ENCODE results near the gene GMDS.

The GMDS gene

DNA sequence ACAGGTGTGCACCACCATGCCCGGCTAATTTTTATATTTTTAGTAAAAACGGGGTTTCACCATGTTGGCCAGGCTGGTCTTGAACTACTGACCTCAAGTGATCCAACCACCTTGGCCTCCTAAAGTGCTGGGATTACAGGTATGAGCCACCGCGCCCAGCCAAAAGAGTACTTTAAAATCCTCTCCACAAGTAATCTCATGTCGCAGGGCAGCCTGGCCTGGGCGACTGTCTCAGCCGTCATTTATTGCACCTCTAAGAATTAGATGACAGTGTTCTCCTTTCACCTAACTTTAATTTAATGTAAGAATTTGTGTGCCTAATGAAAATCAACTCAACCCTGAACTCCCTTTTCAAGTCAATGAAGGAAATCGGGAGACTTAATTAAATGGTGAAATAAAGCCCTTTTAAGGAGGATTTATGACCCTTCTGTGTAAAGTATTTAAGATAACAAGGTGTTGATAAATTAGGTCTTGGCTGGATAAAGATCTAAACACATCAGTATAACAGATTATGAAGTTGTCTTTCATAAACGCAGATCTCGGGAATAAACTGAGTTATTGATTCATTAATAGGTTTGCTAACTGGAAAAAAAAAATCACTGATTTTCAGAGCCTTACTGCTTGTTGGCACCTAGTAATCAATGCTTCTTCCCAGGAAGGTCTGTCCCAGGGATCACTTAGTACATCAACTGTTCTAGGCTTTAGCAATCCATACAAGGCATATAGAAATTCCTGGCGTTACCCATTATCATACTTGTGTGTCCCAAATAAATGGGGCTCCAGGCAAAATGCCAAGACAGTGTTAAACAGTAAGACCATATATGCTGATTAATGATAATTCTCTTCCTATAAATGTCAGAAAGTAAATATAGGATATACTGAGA is 209.3 kb downstream of the GMDS start:
- DNase-seq (ENCODE audit: low read depth): no peak

DNA sequence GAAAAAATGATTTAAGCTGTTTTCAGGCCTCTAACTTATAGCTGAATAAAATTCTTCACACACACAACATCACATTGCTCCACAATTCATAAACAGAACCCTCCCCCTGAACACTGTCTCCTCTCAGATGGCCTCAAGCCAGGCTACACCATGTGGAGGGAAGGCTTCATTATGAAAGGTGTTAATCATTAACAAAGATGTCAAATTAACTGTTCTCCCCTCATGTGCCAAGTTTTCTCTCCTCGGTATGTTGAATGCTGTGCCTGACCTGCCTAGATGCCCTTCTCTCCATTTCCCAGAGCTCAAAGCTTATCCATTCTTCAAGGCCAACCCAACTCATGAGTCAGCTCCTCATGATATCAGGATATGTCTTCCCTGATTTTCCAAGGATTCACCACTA is 210.4 kb downstream of the GMDS start:
- no peak for DNase-seq (ENCODE audit: low read depth)

DNA sequence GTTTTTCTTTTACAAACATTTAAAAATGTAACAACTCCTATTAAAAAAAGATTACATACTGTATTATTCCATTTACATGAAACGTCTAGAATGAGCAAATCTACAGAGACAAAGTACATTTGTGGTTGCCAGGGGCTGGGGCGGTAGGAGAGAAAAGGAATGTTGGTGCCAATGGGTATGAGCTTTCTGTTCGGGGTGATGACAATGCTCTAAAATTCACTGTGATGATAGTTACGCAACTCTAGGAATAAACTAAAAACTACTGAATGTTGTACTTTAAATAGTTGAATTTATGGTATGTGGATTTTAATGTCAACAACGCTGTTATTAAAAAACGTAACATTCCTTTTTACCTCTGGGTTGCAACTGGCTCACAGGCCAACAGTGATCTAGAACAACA is 211.1 kb downstream of the GMDS start:
- DNase-seq (ENCODE audit: low read depth): no peak

DNA sequence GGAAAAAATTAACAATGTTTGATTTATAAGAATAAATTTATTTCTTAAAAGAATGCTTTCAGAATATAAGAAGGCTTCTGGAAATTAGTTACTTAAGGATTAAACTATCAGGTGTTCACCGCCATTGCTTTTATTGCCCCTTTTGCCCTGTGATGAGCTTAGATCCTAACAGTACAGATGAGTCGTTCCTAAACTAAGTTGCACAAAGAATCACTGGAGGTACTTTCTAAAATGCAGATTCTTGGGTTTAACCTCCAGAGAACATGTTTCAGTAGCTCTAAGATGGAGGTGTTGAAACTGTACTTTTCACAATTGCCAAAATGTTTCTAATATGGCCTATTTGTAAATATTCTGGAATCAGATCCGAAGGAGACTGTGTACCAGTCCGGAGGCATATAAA is 211.9 kb downstream of the GMDS start:
- DNase-seq (ENCODE audit: low read depth): no peak

DNA sequence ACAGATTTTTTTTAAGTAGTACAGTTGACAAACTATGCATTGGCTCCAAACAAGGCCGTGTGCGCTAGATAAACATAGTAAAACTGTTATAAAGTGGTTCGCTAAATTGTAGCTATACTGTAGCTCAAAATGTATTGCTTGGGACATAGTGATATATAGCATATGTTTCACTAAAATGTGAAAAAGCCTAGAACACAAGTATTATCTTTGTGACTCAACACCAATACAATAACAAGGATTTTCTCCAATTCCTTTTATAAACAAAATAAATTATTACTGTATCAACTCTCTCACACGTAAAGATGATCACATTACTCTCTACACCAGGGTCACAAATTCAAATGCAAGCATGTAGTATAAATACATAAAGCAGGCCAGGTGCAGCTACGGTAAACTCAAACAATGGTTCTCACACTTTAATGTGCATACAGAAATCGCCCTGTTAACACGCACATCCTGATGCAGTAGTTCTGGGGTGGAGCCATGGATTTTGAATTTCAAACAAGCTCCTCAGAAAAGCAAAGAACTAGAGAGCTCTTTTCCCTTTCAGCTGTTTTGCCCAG is 214.6 kb downstream of the GMDS start:
- no peak for DNase-seq (ENCODE audit: low read depth)

DNA sequence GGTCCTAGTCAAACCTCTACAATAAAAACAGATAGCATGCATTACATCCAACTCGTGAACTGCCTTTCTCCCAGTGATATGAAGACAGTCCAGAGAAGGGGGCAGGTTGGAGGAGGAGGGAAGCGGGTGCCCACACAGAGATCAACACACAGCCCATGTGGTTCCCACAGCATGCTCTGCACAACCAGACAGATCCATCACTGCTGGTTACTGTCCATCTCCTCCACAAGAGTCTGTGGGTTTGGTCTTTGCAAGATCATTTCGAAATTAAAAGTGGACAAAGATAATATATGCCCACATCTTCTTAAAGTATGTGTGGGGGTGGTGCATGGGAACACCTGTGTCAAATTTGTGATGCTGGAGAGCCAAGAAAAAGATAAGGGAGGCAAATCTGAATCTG is 215.5 kb downstream of the GMDS start:
- no peak for DNase-seq (ENCODE audit: low read depth)

DNA sequence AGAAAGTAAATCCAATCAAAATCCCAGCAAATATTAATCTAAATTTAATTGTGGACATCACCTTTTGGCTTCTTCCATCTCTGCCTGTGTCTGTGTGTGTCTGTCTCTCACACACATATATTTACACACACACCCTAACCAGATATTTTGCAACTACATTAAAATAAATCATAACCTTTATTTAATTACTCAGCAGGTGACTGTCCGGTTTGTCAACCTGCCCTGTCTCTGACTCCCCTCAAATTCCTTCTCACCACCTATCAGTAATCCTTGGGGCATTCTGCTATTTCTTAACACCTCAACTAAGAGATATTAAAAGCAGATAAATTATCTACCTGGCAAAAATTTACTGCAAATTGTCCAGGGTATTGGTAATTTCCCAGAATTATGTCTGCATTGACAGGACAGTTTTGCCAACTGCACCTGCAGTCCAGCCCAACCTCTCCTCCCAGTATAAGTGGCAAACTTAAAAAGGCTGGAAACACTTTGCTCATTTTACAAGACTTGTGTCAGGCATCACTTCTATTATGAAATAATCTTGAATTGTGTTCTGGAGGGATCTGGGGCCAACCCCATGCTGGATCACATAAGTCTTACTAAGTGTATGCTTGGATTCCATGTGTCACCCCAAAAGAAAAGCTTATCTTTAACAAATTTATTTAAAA is 216.1 kb downstream of the GMDS start:
- no peak for DNase-seq (ENCODE audit: low read depth)

DNA sequence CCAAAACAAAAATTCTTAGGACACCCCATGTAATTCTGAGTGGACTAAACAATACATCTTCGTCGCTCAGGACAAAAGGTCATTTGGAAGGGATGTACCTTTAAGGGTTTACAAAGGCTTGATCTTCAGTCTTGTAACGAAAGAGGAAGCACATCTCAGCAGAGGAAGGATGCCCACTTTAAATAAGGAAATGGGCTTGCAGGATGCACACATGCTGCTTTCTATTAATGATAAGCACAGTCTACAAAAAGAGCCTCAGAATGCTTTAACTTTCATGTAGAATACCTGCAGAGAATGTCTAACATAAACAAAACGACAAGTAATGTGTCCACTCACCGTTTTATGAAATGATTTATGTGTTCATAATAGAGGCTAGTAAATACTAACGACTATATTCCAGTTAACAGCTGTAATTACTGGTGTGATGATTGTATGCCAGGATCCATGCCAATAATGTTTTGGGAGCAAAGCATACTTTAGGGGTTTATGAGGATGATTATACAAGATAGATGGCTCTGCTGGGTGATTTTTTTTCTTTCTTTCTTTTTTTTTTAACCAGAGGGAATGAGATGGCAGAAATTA is 216.9 kb downstream of the GMDS start:
- no peak for DNase-seq (ENCODE audit: low read depth)

DNA sequence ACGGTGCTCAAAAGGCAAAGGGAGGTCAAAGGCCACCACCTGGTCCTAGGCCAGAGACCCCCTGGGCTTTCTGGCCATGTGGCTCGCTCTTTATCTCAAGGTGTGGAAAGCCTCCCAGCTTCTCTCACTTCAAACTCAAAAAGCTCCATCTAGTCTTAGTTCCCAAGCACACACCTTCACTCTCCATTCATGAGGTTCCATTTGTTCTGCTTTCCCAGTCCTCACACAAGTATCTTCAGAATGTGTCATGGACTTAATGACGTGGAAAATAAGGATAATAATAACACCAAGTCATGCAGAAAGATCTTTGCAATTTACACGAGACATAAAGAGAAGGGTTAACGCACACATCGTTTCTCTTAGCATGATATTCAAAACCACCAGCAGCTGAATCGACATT is 219.3 kb downstream of the GMDS start:
- no peak for DNase-seq (ENCODE audit: low read depth)

DNA sequence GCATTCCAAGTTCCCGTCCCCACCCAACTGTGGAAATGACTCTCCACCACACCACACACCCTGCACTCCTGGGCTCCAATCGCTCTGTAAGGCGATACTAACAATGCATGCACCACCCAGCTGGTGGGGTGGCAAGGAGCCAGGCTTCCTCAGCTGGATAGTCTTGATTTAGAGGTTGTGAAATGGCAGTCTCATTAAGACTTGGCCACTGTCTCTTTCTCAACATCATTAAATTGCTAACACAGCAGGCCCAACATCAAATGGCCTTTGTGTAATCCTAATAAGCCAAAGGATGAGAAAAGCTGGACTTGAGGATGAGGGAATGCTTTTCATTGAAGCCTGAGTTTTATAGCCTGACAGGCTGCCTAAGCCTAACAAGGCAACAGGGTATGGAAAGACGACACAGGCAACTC is 223.7 kb downstream of the GMDS start:
- no peak for DNase-seq (ENCODE audit: low read depth)

DNA sequence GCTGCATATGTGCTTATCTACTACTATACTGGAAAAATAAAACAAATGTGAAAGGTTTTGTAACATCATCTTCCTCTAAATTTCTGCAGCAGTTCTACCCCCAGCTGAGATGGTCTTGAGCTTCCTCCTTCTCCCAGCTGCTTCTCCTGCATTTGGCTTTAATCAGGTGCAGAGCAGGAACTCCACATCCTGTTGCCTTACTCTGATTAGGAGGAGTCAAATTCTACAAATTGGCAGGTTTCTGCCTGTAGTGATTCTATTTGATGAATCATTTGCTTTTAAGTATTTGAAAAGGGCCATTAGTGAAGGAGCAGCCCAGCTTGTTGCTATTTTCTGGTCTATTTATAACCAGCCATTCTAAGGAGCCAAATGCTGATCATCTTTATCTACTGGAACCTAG is 224.5 kb downstream of the GMDS start:
- no peak for DNase-seq (ENCODE audit: low read depth)

DNA sequence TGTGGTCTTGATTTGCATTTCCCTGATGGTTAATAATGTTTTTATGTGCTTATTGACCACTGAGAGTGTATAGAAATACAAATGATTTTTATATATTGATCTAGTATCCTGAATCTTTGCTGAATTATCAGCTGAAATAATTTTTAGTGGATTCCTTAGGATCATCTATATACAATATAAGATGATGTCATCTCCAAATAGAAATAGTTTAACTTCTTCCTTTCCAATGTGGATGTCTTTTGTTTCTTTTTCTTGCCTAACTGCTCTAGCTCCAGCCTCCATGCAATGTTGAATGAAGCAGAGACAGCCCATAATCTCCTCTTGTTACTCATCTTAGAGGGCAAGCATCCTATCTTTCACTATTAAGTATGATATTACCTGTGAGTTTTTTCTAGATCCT is 226.4 kb downstream of the GMDS start:
- DNase-seq (ENCODE audit: low read depth): no peak

DNA sequence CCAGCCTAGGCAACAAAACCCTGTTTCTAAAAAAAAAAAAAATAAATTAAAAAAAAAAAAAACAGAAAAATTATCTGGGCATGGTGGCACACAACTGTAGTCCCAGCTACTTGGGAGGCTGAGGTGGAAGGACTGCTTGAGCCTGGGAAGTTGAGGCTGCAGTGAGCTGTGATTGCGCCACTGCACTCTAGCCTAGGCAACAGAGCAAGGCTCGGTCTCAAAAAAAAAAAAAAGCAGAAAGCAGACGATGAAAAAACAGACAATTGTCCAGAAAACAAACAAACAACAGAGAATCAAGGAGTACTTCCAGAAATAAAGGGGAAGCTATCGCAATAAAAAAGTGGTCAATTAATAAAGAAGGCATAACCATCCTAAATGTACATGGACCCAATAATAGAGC is 229.4 kb downstream of the GMDS start:
- no peak for DNase-seq (ENCODE audit: low read depth)

DNA sequence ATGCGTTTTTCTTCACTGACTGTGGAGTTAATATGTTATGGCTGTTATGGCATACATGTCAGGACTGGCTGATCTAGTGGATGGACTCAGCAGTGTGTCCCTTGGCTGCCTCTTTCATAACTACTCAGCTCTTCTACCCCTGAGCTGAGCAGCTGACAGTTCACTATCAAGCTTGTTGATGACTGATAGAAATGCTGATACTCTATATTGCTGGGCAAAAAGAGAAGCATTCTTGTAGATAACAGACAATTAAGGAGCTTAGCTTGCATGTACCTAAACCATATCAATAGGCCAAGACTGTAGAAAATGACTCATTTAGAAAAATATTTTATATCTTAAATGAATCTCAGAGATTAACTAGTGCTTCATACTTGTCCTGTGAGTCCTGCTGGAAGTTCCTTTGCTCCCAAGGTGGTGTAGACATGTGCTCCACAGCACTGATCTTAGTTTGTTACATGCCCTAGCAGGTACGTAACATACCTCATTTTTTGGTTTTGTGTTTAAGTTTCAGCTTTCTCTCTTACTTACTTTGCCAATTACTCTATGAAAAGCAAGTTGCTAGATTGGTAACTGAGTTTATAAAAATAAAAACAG is 236.9 kb downstream of the GMDS start:
- no peak for DNase-seq (ENCODE audit: low read depth)

DNA sequence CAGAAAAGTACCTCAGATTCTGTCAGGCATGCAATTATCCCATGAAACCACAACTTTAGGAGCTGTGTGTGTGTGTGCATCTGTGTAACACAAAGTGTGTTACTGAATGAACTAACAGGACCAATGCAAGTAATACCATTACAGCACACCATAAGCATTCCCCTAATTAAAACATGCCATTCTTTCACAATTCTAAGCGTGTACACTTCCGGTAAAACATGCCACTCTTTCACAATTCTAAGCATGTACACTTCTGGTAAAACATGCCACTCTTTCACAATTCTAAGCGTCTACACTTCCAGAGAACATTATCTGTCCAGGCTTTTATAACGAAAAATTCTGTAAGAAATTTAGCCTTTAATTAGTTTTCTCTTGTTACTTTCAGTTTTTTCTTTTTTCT is 238.2 kb downstream of the GMDS start:
- no peak for DNase-seq (ENCODE audit: low read depth)

DNA sequence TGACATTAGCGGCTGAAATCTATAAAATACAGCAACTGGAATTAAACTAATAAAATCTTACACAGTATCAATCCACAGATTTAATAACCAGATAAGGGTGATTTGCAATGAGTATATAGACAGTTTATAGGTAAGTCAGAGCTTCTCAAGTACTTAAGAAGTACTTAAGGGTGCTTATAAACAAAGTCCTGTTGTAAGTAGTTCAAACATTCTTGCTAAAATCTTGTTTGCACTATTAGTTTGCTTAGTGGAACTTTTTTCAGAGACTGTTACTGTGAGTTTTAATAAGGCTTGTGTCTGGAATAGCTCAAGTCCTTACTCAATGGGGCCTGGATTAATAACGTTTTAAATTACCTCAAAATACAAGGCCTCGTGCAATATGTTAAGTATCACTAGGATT is 240.5 kb downstream of the GMDS start:
- DNase-seq (ENCODE audit: low read depth): no peak

DNA sequence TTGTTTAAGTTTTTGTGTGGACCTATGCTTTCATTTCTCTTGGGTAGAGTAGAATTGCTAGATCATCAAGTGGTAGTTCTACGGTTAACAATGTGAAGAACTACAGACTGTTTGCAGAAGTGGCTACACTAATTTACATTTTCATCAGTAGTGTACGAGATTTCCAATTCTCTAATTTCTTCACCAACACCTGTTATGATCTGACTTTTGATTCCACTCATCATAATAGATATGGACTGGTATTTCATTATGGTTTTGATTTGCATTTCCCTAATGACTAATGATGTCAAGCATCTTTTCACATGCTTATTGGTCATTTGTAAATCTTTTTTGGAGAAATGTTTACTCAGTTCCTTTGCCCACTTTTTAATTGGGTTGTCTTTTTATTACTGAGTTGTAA is 244.4 kb downstream of the GMDS start:
- no peak for DNase-seq (ENCODE audit: low read depth)

DNA sequence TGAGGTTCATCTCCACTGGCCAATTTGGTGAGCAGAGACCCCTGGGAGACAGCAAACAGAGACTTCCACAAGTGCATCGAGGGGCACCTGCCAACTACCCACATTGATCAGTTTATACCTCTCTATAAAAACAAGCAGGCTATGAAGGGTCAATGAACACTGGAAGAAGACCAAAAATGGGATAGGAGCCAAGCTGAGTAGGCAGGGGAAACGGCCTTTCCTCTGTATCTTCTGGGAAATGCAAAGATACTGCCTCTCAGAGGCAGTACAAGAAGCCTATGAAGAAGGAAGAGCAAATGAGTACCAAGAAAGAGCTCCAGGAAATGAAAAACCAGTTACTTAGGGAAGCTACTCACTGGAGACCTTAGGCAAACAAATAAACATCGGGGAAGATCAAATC is 247.7 kb downstream of the GMDS start:
- DNase-seq (ENCODE audit: low read depth): no peak

DNA sequence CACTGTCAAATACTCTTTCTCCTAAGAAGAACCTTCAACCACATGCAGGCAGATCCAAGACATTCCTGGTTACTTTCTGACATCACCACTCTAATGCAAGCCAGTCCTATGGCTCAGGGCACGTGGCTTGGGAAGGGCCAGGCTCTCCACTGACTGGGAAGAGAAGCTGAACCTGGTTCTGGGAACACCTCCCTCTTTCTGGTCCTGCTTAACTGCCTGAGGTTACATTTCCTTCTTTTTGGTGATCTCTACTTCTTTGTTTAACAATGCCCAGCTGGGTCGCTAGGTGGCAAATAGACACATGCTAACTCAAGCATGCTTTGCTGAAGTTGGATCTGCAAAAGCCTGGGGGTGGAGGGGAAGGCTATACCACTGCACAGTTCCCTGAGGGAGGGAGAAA is 249.8 kb downstream of the GMDS start:
- no peak for DNase-seq (ENCODE audit: low read depth)

DNA sequence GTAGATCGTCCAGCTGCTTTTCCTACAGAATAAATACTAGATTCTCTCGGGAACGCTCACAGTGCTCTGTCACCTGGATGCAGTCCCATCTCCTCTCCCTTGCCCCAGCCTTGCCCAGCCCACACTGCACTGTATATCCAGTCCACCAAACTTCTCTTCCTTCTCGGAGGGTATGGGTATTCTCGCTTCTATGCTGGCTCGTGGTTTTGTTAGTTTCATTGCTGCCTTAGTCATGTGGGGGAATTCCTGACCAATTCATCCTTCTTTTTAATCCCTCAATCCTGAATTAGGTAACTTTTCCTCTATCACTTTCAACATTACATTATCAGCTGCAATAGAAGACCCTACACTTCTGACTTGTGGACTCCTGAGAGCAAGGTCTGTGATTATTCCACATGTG is 252.4 kb downstream of the GMDS start:
- DNase-seq (ENCODE audit: low read depth): no peak

DNA sequence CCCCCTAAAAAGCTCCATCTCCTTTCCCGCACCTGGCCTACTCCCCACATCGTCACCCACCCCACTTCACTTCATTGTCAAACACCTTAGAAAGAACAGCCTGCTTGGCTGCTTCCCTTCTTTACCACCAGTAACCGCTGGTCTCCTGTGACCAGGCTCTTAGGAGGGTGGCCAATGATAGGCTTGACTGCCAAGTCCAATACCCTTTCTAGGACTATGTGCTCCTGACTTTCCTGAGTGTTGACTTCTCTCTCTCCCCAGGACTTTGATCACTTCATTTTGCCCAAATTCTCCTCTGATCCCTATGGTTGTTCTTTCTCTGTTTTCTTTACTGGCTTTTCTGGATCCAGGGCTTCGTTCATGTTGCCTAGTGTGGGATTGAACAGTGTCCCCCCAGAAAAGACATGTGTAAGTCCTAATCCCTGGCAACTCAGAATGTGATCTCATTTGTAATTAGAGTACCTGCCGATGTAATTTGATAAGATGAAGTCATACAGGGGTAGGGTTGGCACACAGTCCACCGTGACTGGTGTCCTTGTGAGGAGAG is 254.0 kb downstream of the GMDS start:
- DNase-seq (ENCODE audit: low read depth): no peak

DNA sequence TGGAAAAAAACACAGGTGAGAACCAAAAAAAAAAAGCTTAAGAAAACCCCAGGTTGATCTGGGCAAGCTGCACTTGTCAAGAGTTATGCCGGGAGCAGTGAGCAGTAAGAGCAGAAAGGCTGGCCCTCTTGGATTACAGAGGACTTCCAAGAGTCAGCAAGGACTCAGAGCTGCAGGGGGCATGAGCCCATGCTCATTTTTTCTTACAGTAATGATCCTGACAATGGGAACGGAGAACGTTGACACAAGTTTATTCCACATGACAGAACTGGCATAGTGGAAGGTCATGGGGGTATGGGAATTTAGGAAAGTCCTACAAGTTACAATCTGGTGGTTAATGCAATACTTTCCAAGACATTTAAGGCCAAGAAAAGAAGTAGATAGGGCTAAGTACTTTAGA is 256.6 kb downstream of the GMDS start:
- no peak for DNase-seq (ENCODE audit: low read depth)

Data from activated T-cell treated with anti-CD3 and anti-CD28 coated beads for 24 hours (primary cell).